ENCODE results near the gene RELN. TPM values are rescaled to one million over a fixed set of nuclear protein-coding genes. Genes with fewer than 3 reads are reported as not detected.

RELN gene
- total RNA-seq, 1 donor from 2014 or later, result 0.19 TPM

DNA sequence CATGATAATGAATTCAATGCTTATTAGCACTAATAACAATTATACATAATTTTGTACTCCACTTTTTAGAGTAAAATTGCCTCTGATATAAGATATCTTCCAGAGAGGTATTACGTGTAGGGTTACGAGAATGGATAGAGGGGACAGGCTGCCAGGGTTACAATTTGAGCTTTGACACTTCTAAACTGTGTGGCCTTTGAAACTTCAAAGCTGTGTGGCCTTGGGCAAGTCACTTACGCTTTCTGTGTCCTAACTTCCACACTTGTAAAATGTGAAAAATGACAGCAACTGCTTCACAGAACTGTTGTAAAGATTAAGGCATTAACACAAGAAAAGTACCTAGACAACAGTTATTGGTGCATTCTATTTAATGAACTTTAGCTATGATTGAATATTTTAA lies 283.9 kb downstream of the RELN start:
- Mint-ChIP-seq H3K4me1 (ENCODE audit: unreplicated experiment) (peaks cover 3% of the 10 kb centered on the region), H3K27ac (ENCODE audit: unreplicated experiment) (no peak overlapping the region), H3K9me3 (ENCODE audit: unreplicated experiment) (peaks cover 3% of the 10 kb centered on the region), H3K27me3 (ENCODE audit: unreplicated experiment) (no peaks in the 10 kb centered on the region), H3K36me3 (ENCODE audit: unreplicated experiment) (no peaks in the 10 kb centered on the region), H3K4me3 (ENCODE audit: unreplicated experiment) (no peak overlapping the region)
- no peak for DNase-seq (ENCODE audit: extremely low spot score, unreplicated experiment)
- TF ChIP-seq, protein P1, sequence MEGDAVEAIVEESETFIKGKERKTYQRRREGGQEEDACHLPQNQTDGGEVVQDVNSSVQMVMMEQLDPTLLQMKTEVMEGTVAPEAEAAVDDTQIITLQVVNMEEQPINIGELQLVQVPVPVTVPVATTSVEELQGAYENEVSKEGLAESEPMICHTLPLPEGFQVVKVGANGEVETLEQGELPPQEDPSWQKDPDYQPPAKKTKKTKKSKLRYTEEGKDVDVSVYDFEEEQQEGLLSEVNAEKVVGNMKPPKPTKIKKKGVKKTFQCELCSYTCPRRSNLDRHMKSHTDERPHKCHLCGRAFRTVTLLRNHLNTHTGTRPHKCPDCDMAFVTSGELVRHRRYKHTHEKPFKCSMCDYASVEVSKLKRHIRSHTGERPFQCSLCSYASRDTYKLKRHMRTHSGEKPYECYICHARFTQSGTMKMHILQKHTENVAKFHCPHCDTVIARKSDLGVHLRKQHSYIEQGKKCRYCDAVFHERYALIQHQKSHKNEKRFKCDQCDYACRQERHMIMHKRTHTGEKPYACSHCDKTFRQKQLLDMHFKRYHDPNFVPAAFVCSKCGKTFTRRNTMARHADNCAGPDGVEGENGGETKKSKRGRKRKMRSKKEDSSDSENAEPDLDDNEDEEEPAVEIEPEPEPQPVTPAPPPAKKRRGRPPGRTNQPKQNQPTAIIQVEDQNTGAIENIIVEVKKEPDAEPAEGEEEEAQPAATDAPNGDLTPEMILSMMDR (IDR thresholded peaks at IDR 0.05), result no peak

DNA sequence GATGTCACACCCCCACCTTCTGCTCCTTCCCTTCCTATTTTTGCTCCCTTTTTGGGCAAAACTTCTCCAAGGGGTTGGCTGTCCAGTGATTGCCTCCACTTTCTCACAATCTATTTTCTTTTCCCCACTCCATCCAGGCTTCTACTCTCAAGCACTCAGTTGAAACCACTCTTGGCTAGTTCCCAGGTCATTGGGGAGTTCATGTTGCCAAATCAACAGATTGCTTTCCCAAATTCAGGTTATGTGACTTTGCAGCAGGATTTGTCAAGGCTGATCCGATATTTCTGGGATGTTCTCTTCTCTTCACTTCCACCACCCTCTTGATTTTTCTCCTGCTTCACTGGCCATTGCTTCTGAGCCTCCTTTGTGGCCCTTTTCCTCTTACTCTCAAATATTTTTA lies 284.8 kb downstream of the RELN start:
- TF ChIP-seq, protein P1 (IDR thresholded peaks at IDR 0.05), result no peak
- Mint-ChIP-seq H3K27me3 (ENCODE audit: unreplicated experiment) (no peaks in the 10 kb centered on the region), H3K9me3 (ENCODE audit: unreplicated experiment) (peaks cover 3% of the 10 kb centered on the region), H3K4me3 (ENCODE audit: unreplicated experiment) (no peak overlapping the region), H3K4me1 (ENCODE audit: unreplicated experiment) (peaks cover under 1% of the 10 kb centered on the region), H3K36me3 (ENCODE audit: unreplicated experiment) (no peaks in the 10 kb centered on the region), H3K27ac (ENCODE audit: unreplicated experiment) (no peak overlapping the region)
- no peak for DNase-seq (ENCODE audit: extremely low spot score, unreplicated experiment)

- DNase-seq (ENCODE audit: extremely low spot score, unreplicated experiment), result no peak
- Mint-ChIP-seq H3K36me3 (ENCODE audit: unreplicated experiment) (no peaks in the 10 kb centered on the region), H3K27ac (ENCODE audit: unreplicated experiment) (no peak overlapping the region), H3K9me3 (ENCODE audit: unreplicated experiment) (no peaks in the 10 kb centered on the region), H3K27me3 (ENCODE audit: unreplicated experiment) (no peaks in the 10 kb centered on the region), H3K4me3 (ENCODE audit: unreplicated experiment) (no peak overlapping the region), H3K4me1 (ENCODE audit: unreplicated experiment) (no peaks in the 10 kb centered on the region)
- TF ChIP-seq, protein P1 (IDR thresholded peaks at IDR 0.05), result no peak
These were observed 286.5 kb downstream of the RELN start for GRCh38 chr7:103702982-103703381.

DNA sequence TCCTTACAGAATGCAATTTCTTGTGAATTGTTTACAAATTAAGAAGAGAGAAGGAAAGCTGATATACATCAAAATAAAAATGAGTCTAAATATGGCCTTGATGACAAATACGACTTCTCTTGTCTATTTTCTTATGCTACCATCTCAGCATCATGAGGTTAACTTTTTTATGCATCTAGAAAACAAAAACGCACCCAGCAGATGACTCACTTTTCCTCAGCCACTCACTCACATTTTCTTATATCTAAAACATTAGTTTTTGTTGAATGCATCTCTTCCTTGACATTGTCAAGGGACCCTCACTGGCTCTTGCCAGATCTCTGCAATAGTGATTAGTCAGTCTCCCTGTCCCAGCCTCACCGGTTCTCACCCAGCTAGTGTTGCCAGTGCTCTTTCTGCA lies 287.0 kb downstream of the RELN start:
- Mint-ChIP-seq H3K27ac (ENCODE audit: unreplicated experiment) (no peak overlapping the region), H3K4me3 (ENCODE audit: unreplicated experiment) (no peak overlapping the region), H3K36me3 (ENCODE audit: unreplicated experiment) (no peaks in the 10 kb centered on the region), H3K4me1 (ENCODE audit: unreplicated experiment) (no peaks in the 10 kb centered on the region), H3K27me3 (ENCODE audit: unreplicated experiment) (no peaks in the 10 kb centered on the region), H3K9me3 (ENCODE audit: unreplicated experiment) (no peaks in the 10 kb centered on the region)
- no peak for DNase-seq (ENCODE audit: extremely low spot score, unreplicated experiment)
- TF ChIP-seq, protein P1 (IDR thresholded peaks at IDR 0.05), result no peak

- Mint-ChIP-seq H3K27me3 (ENCODE audit: unreplicated experiment) (no peaks in the 10 kb centered on the region), H3K4me3 (ENCODE audit: unreplicated experiment) (no peak overlapping the region), H3K36me3 (ENCODE audit: unreplicated experiment) (no peaks in the 10 kb centered on the region), H3K4me1 (ENCODE audit: unreplicated experiment) (no peaks in the 10 kb centered on the region), H3K9me3 (ENCODE audit: unreplicated experiment) (no peaks in the 10 kb centered on the region), H3K27ac (ENCODE audit: unreplicated experiment) (no peak overlapping the region)
- TF ChIP-seq, protein P1 (IDR thresholded peaks at IDR 0.05), result no peak
- DNase-seq (ENCODE audit: extremely low spot score, unreplicated experiment), result no peak
These were observed 290.4 kb downstream of the RELN start for GRCh38 chr7:103699032-103699431.
